Esophagus muscularis mucosa (tissue), 3 donors: ENCODE results near the gene TBCC.

ENCODE experiments used
- POLR2A ChIP-seq: fragments of 450-650 bp; IDR thresholded peaks from one replicate; pipeline ENCODE4 v1.6.1; 2017; ENCODE audit warnings: antibody characterized with exemption, moderate library complexity, mild to moderate bottlenecking, low read depth
- POLR2AphosphoS5 ChIP-seq, 2 donors: sonication (generic); formaldehyde crosslinking; IDR thresholded peaks; one replicate each; pipeline ENCODE4 v1.6.1; 2017; ENCODE audit warnings: antibody characterized with exemption in 2 of 2
- TF ChIP-seq, protein P1 (sequence below), 3 experiments: fragments of 200-600 bp in 2 of 3; fragments of 450-650 bp in 1 of 3; sonication (generic) in 2 of 3; IDR thresholded peaks; one replicate each; pipeline ENCODE4 v1.5.1; 2017 to 2019; ENCODE audit warnings: antibody characterized with exemption in 3 of 3, mild to moderate bottlenecking in 2 of 3, moderate library complexity in 1 of 3

DNA sequence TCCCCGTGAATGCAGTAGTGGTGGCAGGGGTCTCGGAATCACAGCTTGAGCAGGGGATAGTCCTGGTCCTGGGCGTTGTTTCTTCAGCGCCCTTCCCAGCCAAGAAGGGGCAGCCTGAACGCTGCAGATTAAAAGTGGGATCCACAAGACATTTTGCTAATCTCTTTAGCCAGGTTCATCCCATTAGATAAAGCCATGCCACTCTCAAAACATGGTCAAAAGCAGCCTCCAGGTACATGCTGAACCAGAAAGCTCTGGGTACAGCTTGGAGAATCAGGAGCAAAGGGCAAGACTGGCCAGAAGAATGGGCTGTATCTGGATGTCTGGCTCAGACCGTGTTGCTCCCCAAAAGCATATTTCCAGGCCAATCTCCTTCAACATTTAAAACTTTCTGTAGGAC is 23.4 kb downstream of the TBCC start, which contains the start of gene PRPH2:
- TF ChIP-seq, protein P1, sequence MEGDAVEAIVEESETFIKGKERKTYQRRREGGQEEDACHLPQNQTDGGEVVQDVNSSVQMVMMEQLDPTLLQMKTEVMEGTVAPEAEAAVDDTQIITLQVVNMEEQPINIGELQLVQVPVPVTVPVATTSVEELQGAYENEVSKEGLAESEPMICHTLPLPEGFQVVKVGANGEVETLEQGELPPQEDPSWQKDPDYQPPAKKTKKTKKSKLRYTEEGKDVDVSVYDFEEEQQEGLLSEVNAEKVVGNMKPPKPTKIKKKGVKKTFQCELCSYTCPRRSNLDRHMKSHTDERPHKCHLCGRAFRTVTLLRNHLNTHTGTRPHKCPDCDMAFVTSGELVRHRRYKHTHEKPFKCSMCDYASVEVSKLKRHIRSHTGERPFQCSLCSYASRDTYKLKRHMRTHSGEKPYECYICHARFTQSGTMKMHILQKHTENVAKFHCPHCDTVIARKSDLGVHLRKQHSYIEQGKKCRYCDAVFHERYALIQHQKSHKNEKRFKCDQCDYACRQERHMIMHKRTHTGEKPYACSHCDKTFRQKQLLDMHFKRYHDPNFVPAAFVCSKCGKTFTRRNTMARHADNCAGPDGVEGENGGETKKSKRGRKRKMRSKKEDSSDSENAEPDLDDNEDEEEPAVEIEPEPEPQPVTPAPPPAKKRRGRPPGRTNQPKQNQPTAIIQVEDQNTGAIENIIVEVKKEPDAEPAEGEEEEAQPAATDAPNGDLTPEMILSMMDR (IDR thresholded peaks at IDR 0.05), result no peak
- TF ChIP-seq POLR2A, result no peak
- no peak for TF ChIP-seq POLR2AphosphoS5 (IDR thresholded peaks at IDR 0.05)
